Fibroblast of lung (primary cell): ENCODE measurements around the gene TPD52L1. TPM values are rescaled to one million over a fixed set of nuclear protein-coding genes. Genes with fewer than 3 reads are reported as not detected.

Experiments
- DNase-seq, 2 donors: peaks; one replicate each; pipeline versions ENCODE4 v3.0.0 to v3.0.0-alpha.2; 2010; ENCODE audit warnings: low read depth in 2 of 2
- H2AFZ ChIP-seq: 2 replicates; pipeline ENCODE4 v1.5.1; 2012; ENCODE audit warnings: low read length, control low read depth, inconsistent platforms
- H3K27ac ChIP-seq: 2 replicates; pipeline ENCODE4 v1.5.1; 2011; ENCODE audit warnings: low read length, control low read depth; ENCODE audit not compliant: insufficient read depth
- H3K27me3 ChIP-seq: 2 replicates; pipeline ENCODE4 v1.5.1; 2011; ENCODE audit warnings: mild to moderate bottlenecking, low read length; ENCODE audit not compliant: control insufficient read depth, insufficient read depth
- H3K36me3 ChIP-seq: 2 replicates; pipeline ENCODE4 v1.5.1; 2011; ENCODE audit warnings: low read length; ENCODE audit not compliant: control insufficient read depth, insufficient read depth
- H3K4me1 ChIP-seq: 2 replicates; pipeline ENCODE4 v1.5.1; 2011; ENCODE audit warnings: low read length; ENCODE audit not compliant: control insufficient read depth, insufficient read depth; ENCODE audit errors: extremely low read depth
- H3K4me2 ChIP-seq: 2 replicates; pipeline ENCODE4 v1.5.1; 2011; ENCODE audit warnings: low read length, control low read depth; ENCODE audit not compliant: insufficient read depth; ENCODE audit errors: extremely low read depth
- H3K4me3 ChIP-seq, 4 experiments: fragments of 200-600 bp in 1 of 4; sonication (generic) in 1 of 4; replicated peaks in 1 of 4; 2 replicates each; pipeline ENCODE4 v1.5.1; 2011 to 2016; ENCODE audit warnings: low read length in 4 of 4, low read depth in 3 of 4, mild to moderate bottlenecking in 3 of 4, control low read depth in 2 of 4, inconsistent platforms in 1 of 4, mixed read lengths in 1 of 4; ENCODE audit not compliant: insufficient read depth in 1 of 4; ENCODE audit errors: control extremely low read depth in 1 of 4
- H3K79me2 ChIP-seq: 2 replicates; pipeline ENCODE4 v1.5.1; 2012; ENCODE audit warnings: mild to moderate bottlenecking, low read length, inconsistent platforms; ENCODE audit not compliant: control insufficient read depth, insufficient read depth
- H3K9ac ChIP-seq: 2 replicates; pipeline ENCODE4 v1.5.1; 2011; ENCODE audit warnings: mild to moderate bottlenecking, low read length, control low read depth; ENCODE audit not compliant: insufficient read depth
- H3K9me3 ChIP-seq: 2 replicates; pipeline ENCODE4 v1.5.1; 2012; ENCODE audit warnings: low read depth, low read length; ENCODE audit not compliant: control insufficient read depth, insufficient read depth
- H4K20me1 ChIP-seq: 2 replicates; pipeline ENCODE4 v1.5.1; 2011; ENCODE audit warnings: low read length; ENCODE audit not compliant: control insufficient read depth, insufficient read depth; ENCODE audit errors: extremely low read depth
- EZH2 ChIP-seq: IDR thresholded peaks from 2 replicates; pipeline ENCODE4 v1.5.1; 2012; ENCODE audit warnings: low read length, control low read depth, mild to moderate bottlenecking; ENCODE audit errors: missing control alignments
- polyA plus RNA-seq, 2 donors: library from polyadenylated mRNA; depleted of rRNA in 1 of 2; stranded (reverse) in 1 of 2; unstranded in 1 of 2; fragments of >200 nt; gene quantifications; 2 replicates each; pipeline ENCODE4 v1.2.1, GENCODE V29; 2011 to 2012; ENCODE audit warnings: missing spikeins in 1 of 2
- total RNA-seq: library from RNA; depleted of rRNA; stranded (reverse); fragments of >200 nt; gene quantifications from 2 replicates; pipeline ENCODE4 v1.2.1, GENCODE V29; 2014
- TF ChIP-seq, protein P1 (sequence below), 2 donors: IDR thresholded peaks in 1 of 2; conservative IDR thresholded peaks in 1 of 2; 1 replicate in 1 of 2; 2 replicates in 1 of 2; pipeline ENCODE4 v1.5.1; 2011 to 2012; ENCODE audit warnings: low read length in 2 of 2, control low read depth in 1 of 2, inconsistent platforms in 1 of 2, low read depth in 1 of 2, mild to moderate bottlenecking in 1 of 2

The TPD52L1 gene
- total and polyA plus RNA-seq, 2 donors (not counting 1 experiment from before 2014, with no cell fraction given) = 41.0 to 75.9 TPM

DNA sequence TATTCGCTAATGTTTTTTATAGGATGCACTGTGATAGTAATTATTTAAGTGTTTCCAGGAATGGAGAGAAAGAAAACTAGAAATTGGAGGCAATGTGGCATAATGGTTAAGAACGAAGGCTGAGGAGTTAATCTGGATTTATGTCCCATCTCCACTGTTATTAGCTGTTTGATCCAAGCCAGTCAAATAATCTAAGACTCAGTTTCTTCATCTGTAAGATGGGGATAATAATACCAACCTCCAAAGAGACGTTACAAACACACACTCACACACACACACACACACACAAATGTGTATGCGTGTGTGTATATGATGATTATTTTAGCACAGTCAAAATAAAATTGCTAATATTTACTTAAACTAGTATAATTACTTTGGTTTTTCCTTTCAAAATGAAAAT, 36.9 kb upstream of the TPD52L1 start:
- H2AFZ ChIP-seq = no peak overlapping the region
- no peaks in the 10 kb centered on the region for H3K79me2 ChIP-seq
- no peak for TF ChIP-seq EZH2
- TF ChIP-seq, protein P1, sequence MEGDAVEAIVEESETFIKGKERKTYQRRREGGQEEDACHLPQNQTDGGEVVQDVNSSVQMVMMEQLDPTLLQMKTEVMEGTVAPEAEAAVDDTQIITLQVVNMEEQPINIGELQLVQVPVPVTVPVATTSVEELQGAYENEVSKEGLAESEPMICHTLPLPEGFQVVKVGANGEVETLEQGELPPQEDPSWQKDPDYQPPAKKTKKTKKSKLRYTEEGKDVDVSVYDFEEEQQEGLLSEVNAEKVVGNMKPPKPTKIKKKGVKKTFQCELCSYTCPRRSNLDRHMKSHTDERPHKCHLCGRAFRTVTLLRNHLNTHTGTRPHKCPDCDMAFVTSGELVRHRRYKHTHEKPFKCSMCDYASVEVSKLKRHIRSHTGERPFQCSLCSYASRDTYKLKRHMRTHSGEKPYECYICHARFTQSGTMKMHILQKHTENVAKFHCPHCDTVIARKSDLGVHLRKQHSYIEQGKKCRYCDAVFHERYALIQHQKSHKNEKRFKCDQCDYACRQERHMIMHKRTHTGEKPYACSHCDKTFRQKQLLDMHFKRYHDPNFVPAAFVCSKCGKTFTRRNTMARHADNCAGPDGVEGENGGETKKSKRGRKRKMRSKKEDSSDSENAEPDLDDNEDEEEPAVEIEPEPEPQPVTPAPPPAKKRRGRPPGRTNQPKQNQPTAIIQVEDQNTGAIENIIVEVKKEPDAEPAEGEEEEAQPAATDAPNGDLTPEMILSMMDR (conservative IDR thresholded peaks at IDR 0.05 in 1 of 2, IDR thresholded peaks at IDR 0.05 in 1 of 2; ENCODE audit: low read depth in 1 of 2, low read length in 2 of 2) = no peak
- H4K20me1 ChIP-seq = no peaks in the 10 kb centered on the region
- no peaks in the 10 kb centered on the region for H3K4me1 ChIP-seq
- no peak for DNase-seq
- no peak overlapping the region for H3K4me2 ChIP-seq
- H3K27ac ChIP-seq = no peak overlapping the region
- no peaks in the 10 kb centered on the region for H3K27me3 ChIP-seq
- H3K9ac ChIP-seq = no peak overlapping the region
- H3K4me3 ChIP-seq = no peak overlapping the region
- no peaks in the 10 kb centered on the region for H3K36me3 ChIP-seq
- no peaks in the 10 kb centered on the region for H3K9me3 ChIP-seq

DNA sequence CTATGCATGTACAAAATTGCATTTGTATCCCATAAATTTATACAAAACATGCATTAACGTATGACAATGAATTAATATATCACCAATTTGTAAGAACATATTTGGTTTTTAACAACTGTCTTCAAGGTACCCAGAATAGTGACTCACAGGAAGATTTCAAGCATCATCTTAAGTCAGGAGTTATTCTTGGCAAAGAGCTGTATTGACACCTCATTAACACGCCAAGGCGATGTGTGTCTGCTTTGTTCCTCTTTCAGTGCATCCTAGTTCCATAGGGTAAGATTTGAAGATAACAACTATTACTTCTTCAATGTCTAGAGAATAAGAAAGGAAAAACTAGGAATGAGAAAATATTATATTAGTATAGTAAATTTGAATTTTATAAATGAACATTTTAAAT, 35.8 kb upstream of the TPD52L1 start:
- no peaks in the 10 kb centered on the region for H3K27me3 ChIP-seq

DNA sequence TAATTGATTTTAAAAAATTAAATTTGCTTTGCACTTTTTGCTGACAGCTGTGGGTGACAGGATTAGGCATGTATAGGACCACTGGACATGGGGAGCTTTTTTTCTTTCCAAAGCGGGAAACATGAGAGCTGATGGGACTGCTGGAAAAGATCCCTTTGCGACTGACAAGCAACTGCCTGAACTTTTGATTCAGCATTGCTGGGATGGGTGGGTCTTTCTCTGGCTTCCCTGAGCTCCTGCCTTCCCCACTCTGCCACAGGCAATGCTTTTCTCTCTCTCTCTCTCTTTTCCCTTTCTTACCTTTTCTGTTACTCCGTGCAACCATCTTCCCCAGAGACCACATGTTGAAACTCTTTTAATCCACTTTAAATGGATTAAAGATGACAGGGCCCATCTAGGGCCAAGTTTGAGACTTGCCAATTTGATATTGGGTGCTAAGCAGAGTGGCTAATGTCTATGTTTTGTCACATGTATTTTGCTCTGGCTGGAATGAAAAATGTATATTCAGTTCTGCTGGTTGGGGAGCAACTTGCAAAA, 33.5 kb upstream of the TPD52L1 start:
- Histone ChIP-seq H3K4me2 (no peak overlapping the region), H4K20me1 (no peaks in the 10 kb centered on the region), H3K79me2 (no peaks in the 10 kb centered on the region), H3K4me3 (no peak overlapping the region), H2AFZ (no peak overlapping the region), H3K9ac (no peak overlapping the region), H3K4me1 (no peaks in the 10 kb centered on the region), H3K9me3 (no peaks in the 10 kb centered on the region), H3K36me3 (no peaks in the 10 kb centered on the region), H3K27ac (no peak overlapping the region), H3K27me3 (no peaks in the 10 kb centered on the region)
- TF ChIP-seq, protein P1 (conservative IDR thresholded peaks at IDR 0.05 in 1 of 2, IDR thresholded peaks at IDR 0.05 in 1 of 2; ENCODE audit: low read depth in 1 of 2, low read length in 2 of 2) = no peak
- no peak for TF ChIP-seq EZH2
- DNase-seq = no peak

More for the DNA sequence above, 35.8 kb upstream of the TPD52L1 start:
- Histone ChIP-seq H3K9me3 (no peaks in the 10 kb centered on the region), H3K9ac (no peak overlapping the region), H3K79me2 (no peaks in the 10 kb centered on the region), H2AFZ (no peak overlapping the region), H4K20me1 (no peaks in the 10 kb centered on the region), H3K4me3 (no peak overlapping the region), H3K4me1 (no peaks in the 10 kb centered on the region), H3K36me3 (no peaks in the 10 kb centered on the region), H3K4me2 (no peak overlapping the region), H3K27ac (no peak overlapping the region)
- TF ChIP-seq, protein P1 (conservative IDR thresholded peaks at IDR 0.05 in 1 of 2, IDR thresholded peaks at IDR 0.05 in 1 of 2; ENCODE audit: low read depth in 1 of 2, low read length in 2 of 2) = no peak
- TF ChIP-seq EZH2 = no peak
- peak in 1 of 2 donors; percentile 56 for DNase-seq
